H1 (cell line): ENCODE measurements around the gene TMEM135. TPM values are rescaled to one million over a fixed set of nuclear protein-coding genes. Genes with fewer than 3 reads are reported as not detected.

Experiments used
- CTCF ChIA-PET: fragments of 300-600 bp; sonication (Branson Sonifier 250); formaldehyde crosslinking; loops from one replicate; lab custom pipeline; 2021; ENCODE audit not compliant: partially characterized antibody; lab: Charles Lee
- POLR2A ChIA-PET: fragments of 300-600 bp; sonication (Branson Sonifier 250); formaldehyde crosslinking; loops from one replicate; lab custom pipeline; 2021; ENCODE audit warnings: inconsistent platforms; ENCODE audit not compliant: partially characterized antibody; lab: Charles Lee
- DNase-seq, 2 experiments: peaks; one replicate each; pipeline versions ENCODE4 v3.0.0 to v3.0.0-alpha.2; 2010 to 2022; ENCODE audit warnings: low spot score in 2 of 2, low read depth in 1 of 2, mixed read lengths in 1 of 2
- FAIRE-seq: peaks from 2 replicates; lab custom pipeline; 2011; peaks lifted over from hg19 to GRCh38; lab: Jason Lieb, UNC
- H2AFZ ChIP-seq: 2 replicates; pipeline ENCODE4 v1.8.1; 2012; ENCODE audit warnings: low read length, inconsistent platforms
- H2AK5ac ChIP-seq: 2 replicates; pipeline ENCODE4 v1.6.1; 2013; ENCODE audit warnings: low read depth, low read length
- H2BK120ac ChIP-seq: replicated peaks from 2 replicates; pipeline ENCODE3; 2013; ENCODE audit warnings: low read depth, low read length, inconsistent platforms
- H2BK12ac ChIP-seq: 2 replicates; pipeline ENCODE4 v1.6.1; 2013; ENCODE audit warnings: low read depth, low read length
- H2BK15ac ChIP-seq: 2 replicates; pipeline ENCODE4 v1.6.1; 2013; ENCODE audit warnings: low read length
- H2BK20ac ChIP-seq: 2 replicates; pipeline ENCODE4 v1.6.1; 2013; ENCODE audit warnings: low read length
- H2BK5ac ChIP-seq: 2 replicates; pipeline ENCODE4 v1.6.1; 2013; ENCODE audit warnings: low read depth, low read length
- H3K14ac ChIP-seq: 2 replicates; pipeline ENCODE4 v1.6.1; 2013; ENCODE audit warnings: inconsistent platforms; ENCODE audit not compliant: insufficient read length
- H3K18ac ChIP-seq: 2 replicates; pipeline ENCODE4 v1.6.1; 2013; ENCODE audit warnings: low read length; ENCODE audit errors: extremely low read depth
- H3K23ac ChIP-seq: 2 replicates; pipeline ENCODE4 v1.6.1; 2013; ENCODE audit warnings: inconsistent platforms; ENCODE audit not compliant: insufficient read length
- H3K23me2 ChIP-seq: 2 replicates; pipeline ENCODE4 v1.6.1; 2013; ENCODE audit warnings: low read depth, low read length
- H3K27ac ChIP-seq: 2 replicates; pipeline ENCODE4 v1.6.1; 2011; ENCODE audit warnings: low read depth, low read length, inconsistent platforms
- H3K27me3 ChIP-seq, 4 experiments: replicated peaks in 1 of 4; 1 replicate in 1 of 4; 2 replicates in 3 of 4; pipeline versions ENCODE4 v1.6.1 to v1.8.1; 2011 to 2013; ENCODE audit warnings: low read length in 3 of 4, mild to moderate bottlenecking in 3 of 4, inconsistent platforms in 2 of 4, mixed read lengths in 2 of 4, moderate library complexity in 1 of 4; ENCODE audit not compliant: control insufficient read depth in 3 of 4, insufficient read depth in 3 of 4; ENCODE audit errors: extremely low read depth in 1 of 4
- H3K36me3 ChIP-seq, 4 experiments: 2 replicates each; pipeline versions ENCODE4 v1.6.1 to v1.8.1; 2011 to 2013; ENCODE audit warnings: mild to moderate bottlenecking in 4 of 4, low read length in 3 of 4, moderate library complexity in 2 of 4, control low read depth in 1 of 4, inconsistent platforms in 1 of 4; ENCODE audit not compliant: insufficient read depth in 4 of 4, control insufficient read depth in 2 of 4
- H3K4ac ChIP-seq: replicated peaks from 2 replicates; pipeline ENCODE3; 2013; ENCODE audit warnings: low read length, low read depth, mixed read lengths, inconsistent platforms; ENCODE audit not compliant: insufficient read length
- H3K4me1 ChIP-seq, 4 experiments: replicated peaks in 1 of 4; 1 replicate in 1 of 4; 2 replicates in 3 of 4; pipeline versions ENCODE4 v1.6.1 to v1.8.1; 2011 to 2013; ENCODE audit warnings: low read length in 3 of 4, inconsistent platforms in 2 of 4, mixed read lengths in 1 of 4; ENCODE audit not compliant: insufficient read depth in 4 of 4, control insufficient read depth in 3 of 4
- H3K4me2 ChIP-seq, 2 experiments: 2 replicates each; pipeline versions ENCODE4 v1.6.1 to v1.8.1; 2011 to 2013; ENCODE audit warnings: low read depth in 2 of 2, low read length in 2 of 2, control low read depth in 1 of 2, inconsistent platforms in 1 of 2, mild to moderate bottlenecking in 1 of 2; ENCODE audit not compliant: insufficient read depth in 1 of 2
- H3K4me3 ChIP-seq, 4 experiments: fragments of 200-600, 300-600 bp in 1 of 4; sonication (generic), shearing (Covaris generic), sonication (Bioruptor Twin) in 1 of 4; 2 replicates each; pipeline versions ENCODE4 v1.5.1 to v1.8.1; 2011 to 2016; ENCODE audit warnings: low read length in 4 of 4, low read depth in 3 of 4, control low read depth in 2 of 4, inconsistent platforms in 2 of 4, mild to moderate bottlenecking in 2 of 4, mixed read lengths in 1 of 4, moderate library complexity in 1 of 4; ENCODE audit not compliant: insufficient read depth in 2 of 4; ENCODE audit errors: extremely low read depth in 1 of 4
- H3K56ac ChIP-seq: replicated peaks from 2 replicates; pipeline ENCODE3; 2013; ENCODE audit warnings: low read depth, mild to moderate bottlenecking, mixed read lengths, low read length, inconsistent platforms; ENCODE audit not compliant: insufficient read length
- H3K79me1 ChIP-seq: 2 replicates; pipeline ENCODE4 v1.6.1; 2013; ENCODE audit warnings: low read depth, low read length, control low read depth
- H3K79me2 ChIP-seq, 2 experiments: 2 replicates each; pipeline versions ENCODE4 v1.6.1 to v1.8.1; 2012 to 2013; ENCODE audit warnings: low read length in 2 of 2, mild to moderate bottlenecking in 2 of 2, inconsistent platforms in 1 of 2; ENCODE audit not compliant: insufficient read depth in 2 of 2, control insufficient read depth in 1 of 2
- H3K9ac ChIP-seq, 4 experiments: replicated peaks in 1 of 4; 1 replicate in 1 of 4; 2 replicates in 3 of 4; pipeline versions ENCODE4 v1.6.1 to v1.8.1; 2011 to 2013; ENCODE audit warnings: low read depth in 3 of 4, low read length in 3 of 4, control low read depth in 2 of 4, mild to moderate bottlenecking in 2 of 4, moderate library complexity in 2 of 4, inconsistent platforms in 1 of 4; ENCODE audit errors: extremely low read depth in 1 of 4
- H3K9me3 ChIP-seq, 2 experiments: 2 replicates each; pipeline versions ENCODE4 v1.6.1 to v1.8.1; 2012 to 2013; ENCODE audit warnings: mild to moderate bottlenecking in 2 of 2, moderate library complexity in 2 of 2, control low read depth in 1 of 2, inconsistent platforms in 1 of 2, low read depth in 1 of 2, low read length in 1 of 2, mixed read lengths in 1 of 2; ENCODE audit not compliant: insufficient read depth in 2 of 2
- H4K20me1 ChIP-seq, 2 experiments: replicated peaks in 1 of 2; 2 replicates each; pipeline versions ENCODE3 to v1.8.1; 2011 to 2013; ENCODE audit warnings: inconsistent platforms in 2 of 2, low read length in 2 of 2, mild to moderate bottlenecking in 1 of 2; ENCODE audit not compliant: insufficient read depth in 2 of 2, control insufficient read depth in 1 of 2
- H4K5ac ChIP-seq: 2 replicates; pipeline ENCODE4 v1.6.1; 2013; ENCODE audit warnings: low read length, low read depth, mixed read lengths, inconsistent platforms; ENCODE audit not compliant: insufficient read length
- H4K8ac ChIP-seq: 2 replicates; pipeline ENCODE4 v1.8.0; 2013; ENCODE audit warnings: mild to moderate bottlenecking, moderate library complexity, low read length, inconsistent platforms; ENCODE audit not compliant: insufficient read depth; ENCODE audit errors: extremely low read depth
- H4K91ac ChIP-seq: replicated peaks from 2 replicates; pipeline ENCODE3; 2013; ENCODE audit warnings: low read length, mixed read lengths, inconsistent platforms; ENCODE audit not compliant: insufficient read length
- PHF8 ChIP-seq: fragments of 200-600 bp; sonication (generic); conservative IDR thresholded peaks from 2 replicates; pipeline ENCODE4 v1.7.1; 2012; ENCODE audit warnings: low read depth, mild to moderate bottlenecking, inconsistent platforms, low read length, moderate library complexity
- SIX5 ChIP-seq: IDR thresholded peaks from 2 replicates; pipeline ENCODE4 v1.6.1; 2011; ENCODE audit warnings: mild to moderate bottlenecking, low read depth, low read length
- WGBS, 2 experiments: shearing (Covaris generic) in 1 of 2; methylation state at CpG; one replicate each; pipeline versions ENCODE4 v1.1.6 to v1.1.7; 2013 to 2015; ENCODE audit warnings: low lambda C conversion rate in 2 of 2, mixed read lengths in 2 of 2, inconsistent platforms in 1 of 2, low coverage in 1 of 2, missing lambda C conversion rate in 1 of 2; ENCODE audit not compliant: insufficient replicate concordance in 2 of 2, insufficient coverage in 1 of 2, insufficient read length in 1 of 2; ENCODE audit errors: extremely low coverage in 1 of 2, missing lambda C conversion rate in 1 of 2; 5-methylcytosine and 5-hydroxymethylcytosine counted together
- polyA plus RNA-seq, 7 experiments: library from polyadenylated mRNA; depleted of rRNA in 3 of 7; stranded (reverse) in 5 of 7; unstranded in 2 of 7; fragments of >200 nt in 5 of 7; fragments of 200-250 nt in 2 of 7; gene quantifications; 1 replicate in 5 of 7; 2 replicates in 1 of 7; 4 replicates in 1 of 7; pipeline versions ENCODE4 v1.2.1 to v1.2.3, GENCODE V29; 2011 to 2013; ENCODE audit warnings: missing spikeins in 2 of 7, mixed read lengths in 2 of 7
- total RNA-seq: library from RNA; stranded (reverse); fragmentation: NEBNext Ultra II Directional; extraction: Animal tissue kit (Norgen Biotek cat#: 25700); gene quantifications from 2 replicates; pipeline ENCODE4 v1.2.1, GENCODE V29; 2021

The TMEM135 gene
- total and polyA plus RNA-seq, 2 of the 8 experiments (the other 6 are each of a cell fraction or from before 2014, with no cell fraction given), result 9.3 to 31.3 TPM

- Histone ChIP-seq H2BK120ac (no peak overlapping the region), H3K4me2 (no peak overlapping the region), H3K4me3 (no peak overlapping the region), H2BK5ac (no peak overlapping the region), H3K9me3 (peaks cover 7 to 12% of the 10 kb centered on the region in 2 experiments; a peak in 2 of 4 replicates), H3K23me2 (no peaks in the 10 kb centered on the region), H3K56ac (no peak overlapping the region), H4K20me1 (no peaks in the 10 kb centered on the region), H3K36me3 (peaks cover 0 to 10% (median 0%) of the 10 kb centered on the region in 4 experiments; a peak in 3 of 8 replicates), H3K23ac (no peak overlapping the region), H4K91ac (no peak overlapping the region), H2BK20ac (no peak overlapping the region), H2BK15ac (no peak overlapping the region), H3K4me1 (no peaks in the 10 kb centered on the region), H2AFZ (no peak overlapping the region), H3K27me3 (no peaks in the 10 kb centered on the region), H3K79me1 (no peaks in the 10 kb centered on the region), H3K4ac (no peak overlapping the region), H4K8ac (no peak overlapping the region), H3K79me2 (no peaks in the 10 kb centered on the region), H2BK12ac (no peak overlapping the region), H2AK5ac (no peak overlapping the region), H3K27ac (no peak overlapping the region), H3K14ac (no peak overlapping the region), H4K5ac (no peak overlapping the region), H3K18ac (no peak overlapping the region), H3K9ac (no peak overlapping the region)
- ChIA-PET POLR2A (no interaction called here), CTCF (no interaction called here)
- 63% methylated on average over 2 of the region's 2 CpGs; no CpG with 5 or more reads in 1 of the 2 experiments for WGBS, 2 experiments
- TF ChIP-seq PHF8, result no peak
- TF ChIP-seq SIX5, result 0 out of 2 replicates have a peak, but pooled peaks have one; percentile 5
- peak in 1 of 2 experiments; percentile 15 for DNase-seq
- no peak for FAIRE-seq
These were observed 138.3 kb downstream of the TMEM135 start for GRCh38 chr11:87176044-87176443.
